Subcutaneous adipose tissue (tissue), 4 donors: ENCODE results near the gene SCN9A. TPM values are rescaled to one million over a fixed set of nuclear protein-coding genes. Genes with fewer than 3 reads are reported as not detected.

Source experiments
- CTCF ChIP-seq: fragments of 450-650 bp; IDR thresholded peaks from one replicate; pipeline ENCODE4 v1.5.1; 2016; ENCODE audit warnings: low read depth, mild to moderate bottlenecking, control low read depth, antibody characterized with exemption, moderate library complexity
- total RNA-seq, 4 donors: library from RNA; depleted of rRNA; stranded (reverse); fragments of >200 nt; gene quantifications; one replicate each; pipeline ENCODE4 v1.1.0, GENCODE V29; 2016

Gene SCN9A
- total RNA-seq, 4 donors from 2014 or later = 8.1 to 18.9 (median 14.9) TPM

- TF ChIP-seq CTCF = no peak
Measured at GRCh38 chr2:166297951-166298350, 77.8 kb downstream of the SCN9A start.

GRCh38 chr2:166293984-166294383, 81.8 kb downstream of the SCN9A start:
- no peak for TF ChIP-seq CTCF

GRCh38 chr2:166285215-166285614, 90.5 kb downstream of the SCN9A start:
- TF ChIP-seq CTCF = no peak

- no peak for TF ChIP-seq CTCF
Measured at GRCh38 chr2:166284359-166284758, 91.4 kb downstream of the SCN9A start.

GRCh38 chr2:166282154-166282553, 93.6 kb downstream of the SCN9A start:
- no peak for TF ChIP-seq CTCF

- no peak for TF ChIP-seq CTCF
Measured at GRCh38 chr2:166278856-166279255, 96.9 kb downstream of the SCN9A start.

- no peak for TF ChIP-seq CTCF
Measured at GRCh38 chr2:166270376-166270775, 105.4 kb downstream of the SCN9A start.

- no peak for TF ChIP-seq CTCF
Measured at GRCh38 chr2:166269322-166269721, 106.4 kb downstream of the SCN9A start.
